ENCODE results near the gene KCNQ1.

Gene KCNQ1

GRCh38 chr11:2874963-2875362 is 430.2 kb downstream of the KCNQ1 start:
- Histone ChIP-seq H3K36me3 (ENCODE audit: control insufficient read depth in 4 of 4, insufficient read depth in 4 of 4, low read length in 3 of 4) (no peaks in the 10 kb centered on the region), H3K4me3 (ENCODE audit: control insufficient read depth in 1 of 7, extremely low read depth in 1 of 7, insufficient read depth in 4 of 7, low read depth in 2 of 7, low read length in 6 of 7) (no peak overlapping the region), H3K4me1 (ENCODE audit: control extremely low read depth in 1 of 4, control insufficient read depth in 4 of 4, insufficient read depth in 4 of 4, low read length in 3 of 4) (peaks cover 0 to 13% (median 11%) of the 10 kb centered on the region in 4 experiments), H3K9me3 (ENCODE audit: control extremely low read depth in 1 of 5, control insufficient read depth in 4 of 5, insufficient read depth in 2 of 5, low read depth in 1 of 5, low read length in 4 of 5) (peaks cover 0 to 10% (median 5%) of the 10 kb centered on the region in 5 experiments), H3K27me3 (replicated peaks in 2 of 5; ENCODE audit: control insufficient read depth in 4 of 5, insufficient read depth in 5 of 5, low read length in 4 of 5) (peaks cover 0 to 13% (median 6%) of the 10 kb centered on the region in 5 experiments), H3K27ac (ENCODE audit: insufficient read depth in 1 of 2, low read depth in 1 of 2, low read length in 2 of 2, poor library complexity in 1 of 2, severe bottlenecking in 2 of 2) (no peak overlapping the region)
- POLR2A ChIA-PET = no interaction called here
- WGBS (ENCODE audit: insufficient coverage) = 97% methylated on average over 10 of the region's 10 CpGs
- DNase-seq = no peak
- CTCF ChIA-PET = interaction anchor here (0.8 kb wide), 1 partner anchor 10 kb away, joined by 3 read pairs; no protein-coding TSS in a partner anchor

GRCh38 chr11:2877474-2877873 is 432.7 kb downstream of the KCNQ1 start:
- ChIA-PET POLR2A (interaction anchor here (0.6 kb wide), 1 partner anchor 454 kb away, joined by 6 read pairs; no protein-coding TSS in a partner anchor), CTCF (interaction anchor here (0.6 to 1.5 kb wide), 3 partner anchors 24 to 386 kb away, joined by 3 to 5 read pairs (median 4); no protein-coding TSS in a partner anchor)
- no peak for DNase-seq
- peaks cover 0 to 10% (median 5%) of the 10 kb centered on the region in 5 experiments for H3K9me3 ChIP-seq (ENCODE audit: control extremely low read depth in 1 of 5, control insufficient read depth in 4 of 5, insufficient read depth in 2 of 5, low read depth in 1 of 5, low read length in 4 of 5)
- no peaks in the 10 kb centered on the region for H3K27me3 ChIP-seq (replicated peaks in 2 of 5; ENCODE audit: control insufficient read depth in 4 of 5, insufficient read depth in 5 of 5, low read length in 4 of 5)
- no peak overlapping the region for H3K27ac ChIP-seq (ENCODE audit: insufficient read depth in 1 of 2, low read depth in 1 of 2, low read length in 2 of 2, poor library complexity in 1 of 2, severe bottlenecking in 2 of 2)
- WGBS (ENCODE audit: insufficient coverage) = 97% methylated on average over 4 of the region's 6 CpGs
- H3K4me3 ChIP-seq (ENCODE audit: control insufficient read depth in 1 of 7, extremely low read depth in 1 of 7, insufficient read depth in 4 of 7, low read depth in 2 of 7, low read length in 6 of 7) = no peak overlapping the region
- H3K36me3 ChIP-seq (ENCODE audit: control insufficient read depth in 4 of 4, insufficient read depth in 4 of 4, low read length in 3 of 4) = no peaks in the 10 kb centered on the region
- peaks cover 0 to 4% (median 1%) of the 10 kb centered on the region in 4 experiments for H3K4me1 ChIP-seq (ENCODE audit: control extremely low read depth in 1 of 4, control insufficient read depth in 4 of 4, insufficient read depth in 4 of 4, low read length in 3 of 4)

- Histone ChIP-seq H3K4me1 (ENCODE audit: control extremely low read depth in 1 of 4, control insufficient read depth in 4 of 4, insufficient read depth in 4 of 4, low read length in 3 of 4) (peaks cover 0 to 14% (median 7%) of the 10 kb centered on the region in 4 experiments), H3K27ac (ENCODE audit: insufficient read depth in 1 of 2, low read depth in 1 of 2, low read length in 2 of 2, poor library complexity in 1 of 2, severe bottlenecking in 2 of 2) (no peak overlapping the region), H3K4me3 (ENCODE audit: control insufficient read depth in 1 of 7, extremely low read depth in 1 of 7, insufficient read depth in 4 of 7, low read depth in 2 of 7, low read length in 6 of 7) (no peak overlapping the region), H3K36me3 (ENCODE audit: control insufficient read depth in 4 of 4, insufficient read depth in 4 of 4, low read length in 3 of 4) (peaks cover 0 to 2% (median 0%) of the 10 kb centered on the region in 4 experiments), H3K27me3 (replicated peaks in 2 of 5; ENCODE audit: control insufficient read depth in 4 of 5, insufficient read depth in 5 of 5, low read length in 4 of 5) (no peaks in the 10 kb centered on the region), H3K9me3 (ENCODE audit: control extremely low read depth in 1 of 5, control insufficient read depth in 4 of 5, insufficient read depth in 2 of 5, low read depth in 1 of 5, low read length in 4 of 5) (peaks cover 0 to 10% (median 5%) of the 10 kb centered on the region in 5 experiments)
- 99% methylated on average over 8 of the region's 8 CpGs for WGBS (ENCODE audit: insufficient coverage)
- CTCF ChIA-PET = interaction anchor here (0.6 to 1.5 kb wide), 4 partner anchors 9 to 359 kb away, joined by 3 to 4 read pairs (median 4); no protein-coding TSS in a partner anchor
- POLR2A ChIA-PET = no interaction called here
- DNase-seq = no peak
Observed at GRCh38 chr11:2878782-2879181, 434.0 kb downstream of the KCNQ1 start.

GRCh38 chr11:2880646-2881045 is 435.8 kb downstream of the KCNQ1 start:
- WGBS (ENCODE audit: insufficient coverage) = 91% methylated on average over 4 of the region's 7 CpGs
- POLR2A ChIA-PET = no interaction called here
- peaks cover 0 to 5% (median 0%) of the 10 kb centered on the region in 5 experiments for H3K9me3 ChIP-seq (ENCODE audit: control extremely low read depth in 1 of 5, control insufficient read depth in 4 of 5, insufficient read depth in 2 of 5, low read depth in 1 of 5, low read length in 4 of 5)
- peaks cover 0 to 26% (median 19%) of the 10 kb centered on the region in 4 experiments for H3K4me1 ChIP-seq (ENCODE audit: control extremely low read depth in 1 of 4, control insufficient read depth in 4 of 4, insufficient read depth in 4 of 4, low read length in 3 of 4)
- DNase-seq = no peak
- H3K36me3 ChIP-seq (ENCODE audit: control insufficient read depth in 4 of 4, insufficient read depth in 4 of 4, low read length in 3 of 4) = peaks cover 0 to 2% (median 0%) of the 10 kb centered on the region in 4 experiments
- no peak overlapping the region for H3K27ac ChIP-seq (ENCODE audit: insufficient read depth in 1 of 2, low read depth in 1 of 2, low read length in 2 of 2, poor library complexity in 1 of 2, severe bottlenecking in 2 of 2)
- H3K27me3 ChIP-seq (replicated peaks in 2 of 5; ENCODE audit: control insufficient read depth in 4 of 5, insufficient read depth in 5 of 5, low read length in 4 of 5) = no peaks in the 10 kb centered on the region
- CTCF ChIA-PET = no interaction called here
- H3K4me3 ChIP-seq (ENCODE audit: control insufficient read depth in 1 of 7, extremely low read depth in 1 of 7, insufficient read depth in 4 of 7, low read depth in 2 of 7, low read length in 6 of 7) = no peak overlapping the region

GRCh38 chr11:2881076-2881980 is 436.5 kb downstream of the KCNQ1 start:
- CTCF ChIA-PET = interaction anchor here (0.7 to 1.6 kb wide), 5 partner anchors 8 to 348 kb away, joined by 3 read pairs; no protein-coding TSS in a partner anchor
- H3K27me3 ChIP-seq (replicated peaks in 2 of 5; ENCODE audit: control insufficient read depth in 4 of 5, insufficient read depth in 5 of 5, low read length in 4 of 5) = no peaks in the 10 kb centered on the region
- WGBS (ENCODE audit: insufficient coverage) = 93% methylated on average over 15 of the region's 19 CpGs
- peaks cover 0 to 27% (median 22%) of the 10 kb centered on the region in 4 experiments for H3K4me1 ChIP-seq (ENCODE audit: control extremely low read depth in 1 of 4, control insufficient read depth in 4 of 4, insufficient read depth in 4 of 4, low read length in 3 of 4)
- POLR2A ChIA-PET = interaction anchor here (0.5 kb wide), 1 partner anchor 81 kb away, joined by 3 read pairs; no protein-coding TSS in a partner anchor
- no peak for DNase-seq
- H3K27ac ChIP-seq (ENCODE audit: insufficient read depth in 1 of 2, low read depth in 1 of 2, low read length in 2 of 2, poor library complexity in 1 of 2, severe bottlenecking in 2 of 2) = no peak overlapping the region
- H3K9me3 ChIP-seq (ENCODE audit: control extremely low read depth in 1 of 5, control insufficient read depth in 4 of 5, insufficient read depth in 2 of 5, low read depth in 1 of 5, low read length in 4 of 5) = peaks cover 0 to 5% (median 0%) of the 10 kb centered on the region in 5 experiments
- H3K36me3 ChIP-seq (ENCODE audit: control insufficient read depth in 4 of 4, insufficient read depth in 4 of 4, low read length in 3 of 4) = peaks cover 0 to 2% (median 0%) of the 10 kb centered on the region in 4 experiments
- H3K4me3 ChIP-seq (ENCODE audit: control insufficient read depth in 1 of 7, extremely low read depth in 1 of 7, insufficient read depth in 4 of 7, low read depth in 2 of 7, low read length in 6 of 7) = no peak overlapping the region

GRCh38 chr11:2881981-2882375 is 437.2 kb downstream of the KCNQ1 start:
- CTCF ChIA-PET = interaction anchor here (0.7 to 2.5 kb wide), 5 partner anchors 11 to 349 kb away, joined by 3 to 6 read pairs (median 3); no protein-coding TSS in a partner anchor
- DNase-seq = no peak
- peaks cover 0 to 5% (median 0%) of the 10 kb centered on the region in 5 experiments for H3K9me3 ChIP-seq (ENCODE audit: control extremely low read depth in 1 of 5, control insufficient read depth in 4 of 5, insufficient read depth in 2 of 5, low read depth in 1 of 5, low read length in 4 of 5)

More at GRCh38 chr11:2881981-2882375, 437.2 kb downstream of the KCNQ1 start:
- 70% methylated on average over 4 of the region's 12 CpGs for WGBS (ENCODE audit: insufficient coverage)
- Histone ChIP-seq H3K36me3 (ENCODE audit: control insufficient read depth in 4 of 4, insufficient read depth in 4 of 4, low read length in 3 of 4) (peaks cover 0 to 2% (median 0%) of the 10 kb centered on the region in 4 experiments), H3K4me3 (ENCODE audit: control insufficient read depth in 1 of 7, extremely low read depth in 1 of 7, insufficient read depth in 4 of 7, low read depth in 2 of 7, low read length in 6 of 7) (no peak overlapping the region), H3K27me3 (replicated peaks in 2 of 5; ENCODE audit: control insufficient read depth in 4 of 5, insufficient read depth in 5 of 5, low read length in 4 of 5) (no peaks in the 10 kb centered on the region), H3K4me1 (ENCODE audit: control extremely low read depth in 1 of 4, control insufficient read depth in 4 of 4, insufficient read depth in 4 of 4, low read length in 3 of 4) (peaks cover 0 to 33% (median 28%) of the 10 kb centered on the region in 4 experiments), H3K27ac (ENCODE audit: insufficient read depth in 1 of 2, low read depth in 1 of 2, low read length in 2 of 2, poor library complexity in 1 of 2, severe bottlenecking in 2 of 2) (no peak overlapping the region)
- POLR2A ChIA-PET = interaction anchor here (0.5 kb wide), 1 partner anchor 81 kb away, joined by 3 read pairs; no protein-coding TSS in a partner anchor

Data from common myeloid progenitor, CD34-positive (primary cell).